ENCODE data around the gene KIF26B.

DNA sequence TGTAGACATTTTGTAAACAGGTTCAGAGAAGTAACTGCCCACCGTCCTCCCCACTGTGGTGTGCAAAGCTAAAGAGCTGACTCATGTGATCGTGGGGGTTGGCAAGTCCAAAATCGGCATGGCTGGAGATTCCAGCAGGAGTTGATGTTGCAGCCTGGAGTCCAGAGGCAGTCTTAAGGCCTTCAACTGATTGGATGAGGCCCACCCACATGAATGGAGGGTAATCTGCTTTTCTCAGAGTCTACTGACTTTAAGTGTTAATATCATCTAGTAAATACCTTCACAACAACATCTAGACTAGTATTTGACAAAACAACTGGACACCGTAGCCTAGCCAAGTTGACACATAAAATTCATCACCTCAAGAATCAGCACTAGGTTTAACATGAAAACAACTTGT, 281.6 kb downstream of the KIF26B start:
- TF ChIP-seq EZH2phosphoT487 (IDR thresholded peaks at IDR 0.05; ENCODE audit: borderline replicate concordance, low read length) (no peak), EZH2 (IDR thresholded peaks at IDR 0.05; ENCODE audit: low read length, unreplicated experiment) (no peak)
- TF ChIP-seq, protein P1, sequence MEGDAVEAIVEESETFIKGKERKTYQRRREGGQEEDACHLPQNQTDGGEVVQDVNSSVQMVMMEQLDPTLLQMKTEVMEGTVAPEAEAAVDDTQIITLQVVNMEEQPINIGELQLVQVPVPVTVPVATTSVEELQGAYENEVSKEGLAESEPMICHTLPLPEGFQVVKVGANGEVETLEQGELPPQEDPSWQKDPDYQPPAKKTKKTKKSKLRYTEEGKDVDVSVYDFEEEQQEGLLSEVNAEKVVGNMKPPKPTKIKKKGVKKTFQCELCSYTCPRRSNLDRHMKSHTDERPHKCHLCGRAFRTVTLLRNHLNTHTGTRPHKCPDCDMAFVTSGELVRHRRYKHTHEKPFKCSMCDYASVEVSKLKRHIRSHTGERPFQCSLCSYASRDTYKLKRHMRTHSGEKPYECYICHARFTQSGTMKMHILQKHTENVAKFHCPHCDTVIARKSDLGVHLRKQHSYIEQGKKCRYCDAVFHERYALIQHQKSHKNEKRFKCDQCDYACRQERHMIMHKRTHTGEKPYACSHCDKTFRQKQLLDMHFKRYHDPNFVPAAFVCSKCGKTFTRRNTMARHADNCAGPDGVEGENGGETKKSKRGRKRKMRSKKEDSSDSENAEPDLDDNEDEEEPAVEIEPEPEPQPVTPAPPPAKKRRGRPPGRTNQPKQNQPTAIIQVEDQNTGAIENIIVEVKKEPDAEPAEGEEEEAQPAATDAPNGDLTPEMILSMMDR (conservative IDR thresholded peaks at IDR 0.05; ENCODE audit: low read depth, low read length) = no peak
